Ishikawa (cell line): Measurements from ENCODE around the gene PLA2R1.

Experiments used
- CEBPB ChIP-seq: IDR thresholded peaks from 2 replicates; pipeline ENCODE4 v1.6.1; 2012
- CREB1 ChIP-seq: IDR thresholded peaks from 2 replicates; pipeline ENCODE4 v1.6.1; 2012; ENCODE audit warnings: low read depth
- EGR1 ChIP-seq: IDR thresholded peaks from 2 replicates; pipeline ENCODE4 v1.6.1; 2012
- EP300 ChIP-seq: IDR thresholded peaks from 2 replicates; pipeline ENCODE4 v1.6.1; 2012; ENCODE audit warnings: borderline replicate concordance
- FOXM1 ChIP-seq: IDR thresholded peaks from 2 replicates; pipeline ENCODE4 v1.6.1; 2012; ENCODE audit warnings: low read depth, borderline replicate concordance
- MAX ChIP-seq: IDR thresholded peaks from 2 replicates; pipeline ENCODE4 v1.6.1; 2012
- NFIC ChIP-seq: IDR thresholded peaks from 2 replicates; pipeline ENCODE4 v1.6.1; 2012
- RAD21 ChIP-seq: IDR thresholded peaks from 2 replicates; pipeline ENCODE4 v1.6.1; 2012; ENCODE audit warnings: low read depth
- REST ChIP-seq: IDR thresholded peaks from 2 replicates; pipeline ENCODE4 v1.6.1; 2012; ENCODE audit warnings: low read depth, mild to moderate bottlenecking
- TAF1 ChIP-seq: IDR thresholded peaks from 2 replicates; pipeline ENCODE4 v1.6.1; 2012; ENCODE audit warnings: low read depth, mild to moderate bottlenecking
- TCF12 ChIP-seq: IDR thresholded peaks from 2 replicates; pipeline ENCODE4 v1.6.1; 2012; ENCODE audit warnings: low read depth
- TEAD4 ChIP-seq: IDR thresholded peaks from 2 replicates; pipeline ENCODE4 v1.6.1; 2012
- USF1 ChIP-seq: IDR thresholded peaks from 2 replicates; pipeline ENCODE4 v1.6.1; 2012
- YY1 ChIP-seq: IDR thresholded peaks from 2 replicates; pipeline ENCODE4 v1.6.1; 2012; ENCODE audit warnings: low read depth
- ZBTB7A ChIP-seq: IDR thresholded peaks from 2 replicates; pipeline ENCODE4 v1.6.1; 2012; ENCODE audit warnings: low read depth

The PLA2R1 gene

GRCh38 chr2:159916511-159916910 lies 145.9 kb downstream of the PLA2R1 start:
- TF ChIP-seq NFIC (no peak), FOXM1 (no peak), TCF12 (no peak), YY1 (no peak), REST (no peak), ZBTB7A (no peak), CREB1 (no peak), TEAD4 (no peak)

GRCh38 chr2:159913900-159914299 lies 148.5 kb downstream of the PLA2R1 start:
- TF ChIP-seq REST (no peak), CREB1 (no peak), TCF12 (no peak), RAD21 (no peak), ZBTB7A (no peak), NFIC (no peak), TAF1 (no peak), USF1 (no peak), MAX (no peak), CEBPB (no peak), EP300 (no peak), EGR1 (no peak), TEAD4 (no peak), YY1 (no peak), FOXM1 (no peak)

GRCh38 chr2:159912580-159912979 lies 149.8 kb downstream of the PLA2R1 start:
- no peak for TF ChIP-seq EGR1

- no peak for TF ChIP-seq TCF12
- no peak for TF ChIP-seq ZBTB7A
- TF ChIP-seq RAD21 = no peak
- no peak for TF ChIP-seq MAX
- TF ChIP-seq TAF1 = no peak
- no peak for TF ChIP-seq FOXM1
- no peak for TF ChIP-seq USF1
- no peak for TF ChIP-seq CEBPB
- no peak for TF ChIP-seq NFIC
- TF ChIP-seq CREB1 = no peak
- TF ChIP-seq REST = no peak
- TF ChIP-seq EP300 = no peak
- TF ChIP-seq TEAD4 = no peak
Observed at GRCh38 chr2:159910951-159911350, 151.5 kb downstream of the PLA2R1 start.

- TF ChIP-seq REST (no peak), TEAD4 (no peak), CEBPB (no peak), RAD21 (no peak), MAX (no peak), EGR1 (no peak), TCF12 (no peak), FOXM1 (no peak), EP300 (no peak), CREB1 (no peak), TAF1 (no peak), ZBTB7A (no peak), USF1 (no peak)
Observed at GRCh38 chr2:159908623-159909022, 153.8 kb downstream of the PLA2R1 start.
